ENCODE data around the gene RARA. TPM values are rescaled to one million over a fixed set of nuclear protein-coding genes. Genes with fewer than 3 reads are reported as not detected.

The RARA gene
- total RNA-seq, 6 donors from 2014 or later = 45.7 to 95.6 (median 85.9) TPM

- peak overlapping the region; percentile 93 to 96 (median 96) for H3K27ac ChIP-seq
- H3K4me3 ChIP-seq = no peak overlapping the region
- no peaks in the 10 kb centered on the region for H3K9me3 ChIP-seq
- TF ChIP-seq POLR2AphosphoS5 (IDR thresholded peaks at IDR 0.05) (no peak), EP300 (IDR thresholded peaks at IDR 0.05) (no peak), POLR2A (IDR thresholded peaks at IDR 0.05) (no peak)
- TF ChIP-seq, protein P1, sequence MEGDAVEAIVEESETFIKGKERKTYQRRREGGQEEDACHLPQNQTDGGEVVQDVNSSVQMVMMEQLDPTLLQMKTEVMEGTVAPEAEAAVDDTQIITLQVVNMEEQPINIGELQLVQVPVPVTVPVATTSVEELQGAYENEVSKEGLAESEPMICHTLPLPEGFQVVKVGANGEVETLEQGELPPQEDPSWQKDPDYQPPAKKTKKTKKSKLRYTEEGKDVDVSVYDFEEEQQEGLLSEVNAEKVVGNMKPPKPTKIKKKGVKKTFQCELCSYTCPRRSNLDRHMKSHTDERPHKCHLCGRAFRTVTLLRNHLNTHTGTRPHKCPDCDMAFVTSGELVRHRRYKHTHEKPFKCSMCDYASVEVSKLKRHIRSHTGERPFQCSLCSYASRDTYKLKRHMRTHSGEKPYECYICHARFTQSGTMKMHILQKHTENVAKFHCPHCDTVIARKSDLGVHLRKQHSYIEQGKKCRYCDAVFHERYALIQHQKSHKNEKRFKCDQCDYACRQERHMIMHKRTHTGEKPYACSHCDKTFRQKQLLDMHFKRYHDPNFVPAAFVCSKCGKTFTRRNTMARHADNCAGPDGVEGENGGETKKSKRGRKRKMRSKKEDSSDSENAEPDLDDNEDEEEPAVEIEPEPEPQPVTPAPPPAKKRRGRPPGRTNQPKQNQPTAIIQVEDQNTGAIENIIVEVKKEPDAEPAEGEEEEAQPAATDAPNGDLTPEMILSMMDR (IDR thresholded peaks at IDR 0.05) = no peak
- ATAC-seq (ENCODE audit: low FRiP score in 2 of 2) (no peak), DNase-seq (peak in 1 of 2 donors; percentile 20)
- WGBS, 2 donors = 67 to 71% methylated on average over 13 of the region's 13 CpGs
- H3K27me3 ChIP-seq = no peaks in the 10 kb centered on the region
- no peaks in the 10 kb centered on the region for H3K36me3 ChIP-seq
- H3K4me1 ChIP-seq = peaks cover 100% of the 10 kb centered on the region in 4 donors
Observed at GRCh38 chr17:40325156-40326013, 16.4 kb downstream of the RARA start.

DNA sequence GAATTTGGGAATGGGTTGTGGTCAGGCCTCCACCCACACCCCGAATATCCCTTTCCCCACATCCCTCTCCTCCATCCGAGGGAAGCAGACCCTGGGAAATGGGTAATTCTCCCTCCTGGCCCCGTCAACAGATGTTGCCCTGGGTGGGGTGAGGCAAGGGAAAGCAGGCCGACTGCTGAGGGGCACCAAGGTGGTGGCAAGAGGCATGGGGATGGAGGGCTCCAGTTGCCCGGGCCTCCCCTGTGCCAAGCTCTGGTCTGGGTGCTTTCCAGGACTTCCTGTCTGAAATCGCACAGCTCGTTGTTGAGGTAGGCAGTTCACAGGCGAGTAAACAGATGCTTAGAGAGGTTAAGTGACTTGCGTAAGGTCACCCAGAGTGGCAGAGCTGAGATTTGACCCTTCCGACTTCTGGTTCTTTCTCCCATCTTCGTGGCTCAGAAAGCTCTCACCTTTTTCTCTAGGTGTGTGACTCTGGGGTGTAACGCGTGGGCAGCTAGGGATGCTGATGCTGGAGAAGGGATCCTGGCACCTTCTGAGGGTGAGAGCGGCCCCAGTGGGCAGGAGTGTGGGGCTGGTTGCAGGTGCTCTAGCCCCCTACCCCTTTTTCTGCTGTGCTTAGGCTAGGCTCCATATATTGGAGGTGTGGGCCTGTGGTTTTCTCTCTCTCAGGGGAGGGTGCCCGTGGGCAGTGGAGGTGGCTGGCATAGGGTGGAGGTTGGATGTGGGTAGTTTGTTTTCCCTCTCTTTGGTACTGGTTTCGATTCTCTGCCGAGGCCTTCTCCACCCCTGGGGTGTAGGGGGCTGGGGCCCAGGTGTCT lies 17.2 kb downstream of the RARA start:
- peaks cover 100% of the 10 kb centered on the region in 4 donors for H3K4me1 ChIP-seq
- peaks cover 0 to 5% (median 2%) of the 10 kb centered on the region in 4 donors for H3K36me3 ChIP-seq
- peak in 1 of 2 donors; percentile 87 for DNase-seq
- H3K27ac ChIP-seq = peak overlapping the region; percentile 93 to 96 (median 96)
- peak in 1 of 2 donors; percentile 45 for TF ChIP-seq POLR2AphosphoS5 (IDR thresholded peaks at IDR 0.05)
- TF ChIP-seq EP300 (IDR thresholded peaks at IDR 0.05) = no peak
- 30 to 51% methylated on average over 14 to 17 of the region's 17 CpGs for WGBS, 2 donors
- no peaks in the 10 kb centered on the region for H3K27me3 ChIP-seq
- H3K4me3 ChIP-seq = peak overlapping the region in 1 of 4 donors; percentile 0
- no peak for ATAC-seq (ENCODE audit: low FRiP score in 2 of 2)
- H3K9me3 ChIP-seq = no peaks in the 10 kb centered on the region

- WGBS, 2 donors = 63% methylated on average over 1 of the region's 1 CpG; no CpG with 5 or more reads in 1 of the 2 donors
- no peak for ATAC-seq (ENCODE audit: low FRiP score in 2 of 2)
- Histone ChIP-seq H3K27ac (peak overlapping the region; percentile 93 to 96 (median 96)), H3K9me3 (no peaks in the 10 kb centered on the region), H3K4me1 (peaks cover 100% of the 10 kb centered on the region in 4 donors), H3K27me3 (no peaks in the 10 kb centered on the region), H3K36me3 (peaks cover 0 to 11% (median 3%) of the 10 kb centered on the region in 4 donors), H3K4me3 (peak overlapping the region in 1 of 4 donors; percentile 0)
- TF ChIP-seq EP300 (IDR thresholded peaks at IDR 0.05) (no peak), POLR2AphosphoS5 (IDR thresholded peaks at IDR 0.05) (no peak), POLR2A (IDR thresholded peaks at IDR 0.05) (no peak)
- TF ChIP-seq, protein P1 (IDR thresholded peaks at IDR 0.05) = no peak
- DNase-seq = no peak
Observed at GRCh38 chr17:40326832-40327199, 17.8 kb downstream of the RARA start.

GRCh38 chr17:40327244-40327729 lies 18.3 kb downstream of the RARA start:
- H3K36me3 ChIP-seq = peaks cover 0 to 11% (median 3%) of the 10 kb centered on the region in 4 donors
- H3K27ac ChIP-seq = peak overlapping the region; percentile 93 to 96 (median 96)
- no peak for TF ChIP-seq EP300 (IDR thresholded peaks at IDR 0.05)
- TF ChIP-seq POLR2AphosphoS5 (IDR thresholded peaks at IDR 0.05) = no peak
- TF ChIP-seq POLR2A (IDR thresholded peaks at IDR 0.05) = no peak
- TF ChIP-seq, protein P1 (IDR thresholded peaks at IDR 0.05) = no peak
- ATAC-seq (ENCODE audit: low FRiP score in 2 of 2) (no peak), DNase-seq (no peak)
- H3K27me3 ChIP-seq = no peaks in the 10 kb centered on the region
- no peak overlapping the region for H3K4me3 ChIP-seq
- H3K4me1 ChIP-seq = peaks cover 100% of the 10 kb centered on the region in 4 donors
- H3K9me3 ChIP-seq = no peaks in the 10 kb centered on the region
- WGBS, 2 donors = 65 to 79% methylated on average over 2 to 4 of the region's 4 CpGs

Data from upper lobe of left lung (tissue), 6 donors.